GM12873 (cell line): ENCODE data around the gene SKP1.

ENCODE experiments used
- CTCF ChIP-seq: IDR thresholded peaks from 2 replicates; pipeline ENCODE4 v1.5.1; 2012; ENCODE audit warnings: low read depth, mild to moderate bottlenecking, moderate library complexity, low read length, control low read depth; ENCODE audit not compliant: insufficient read depth; ENCODE audit errors: missing control alignments

Gene SKP1

DNA sequence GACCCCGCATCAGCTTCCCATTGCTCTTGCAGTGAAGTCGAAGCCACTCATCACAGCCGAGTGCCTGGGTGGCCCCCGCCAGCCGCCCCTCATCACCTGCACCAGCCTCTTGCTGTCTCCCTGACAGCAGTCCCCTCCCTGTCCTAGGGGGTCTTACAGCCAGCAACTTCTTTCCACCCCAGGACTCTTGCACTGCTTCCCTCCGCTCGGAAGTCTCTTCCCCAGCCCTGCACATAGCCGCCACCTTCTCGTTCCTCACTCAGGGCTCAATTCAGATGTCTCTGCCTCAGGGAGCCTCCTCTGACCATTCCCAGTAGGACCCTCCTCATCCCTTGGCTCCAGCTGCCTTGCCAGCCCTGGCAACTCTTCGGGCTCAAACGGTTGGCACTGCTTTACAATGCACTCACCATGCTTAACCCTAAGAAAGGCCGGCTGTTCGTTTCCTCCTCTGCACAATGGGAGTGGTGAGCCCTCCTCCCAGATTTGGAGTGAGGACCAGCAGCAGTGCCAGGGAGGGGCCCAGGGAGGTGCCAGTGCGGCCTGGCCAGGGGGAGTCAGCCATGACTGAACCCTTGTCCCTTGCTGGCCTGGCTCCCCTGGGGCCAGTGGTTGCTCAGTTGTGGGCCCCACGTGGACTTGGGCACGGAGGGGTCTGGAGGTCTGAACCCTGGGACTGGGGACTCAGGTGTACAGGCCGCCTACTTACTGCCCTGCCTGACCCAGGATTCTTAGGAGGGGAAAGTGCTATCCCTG lies 56.2 kb downstream of the SKP1 start:
- no peak for TF ChIP-seq CTCF

DNA sequence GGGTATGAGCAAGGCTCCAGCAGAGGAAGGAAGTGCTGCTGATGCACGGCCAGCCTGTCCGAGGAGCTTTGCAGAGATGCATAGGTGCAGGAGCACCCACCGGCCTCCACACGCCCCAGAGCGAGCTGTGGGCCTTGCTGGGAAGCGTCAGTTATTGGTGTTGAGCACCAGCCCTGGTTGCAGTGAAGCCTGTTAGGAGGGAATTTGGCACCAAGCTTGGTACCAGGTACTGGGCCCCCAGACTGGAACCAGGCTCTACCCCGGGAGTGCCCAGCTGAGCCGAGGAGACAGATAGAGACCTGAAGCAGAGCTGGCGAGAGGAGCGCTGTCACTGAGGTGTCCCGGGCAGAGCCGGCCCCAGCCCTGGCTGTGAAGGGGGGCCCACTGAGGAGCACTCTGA lies 57.0 kb downstream of the SKP1 start:
- no peak for TF ChIP-seq CTCF

DNA sequence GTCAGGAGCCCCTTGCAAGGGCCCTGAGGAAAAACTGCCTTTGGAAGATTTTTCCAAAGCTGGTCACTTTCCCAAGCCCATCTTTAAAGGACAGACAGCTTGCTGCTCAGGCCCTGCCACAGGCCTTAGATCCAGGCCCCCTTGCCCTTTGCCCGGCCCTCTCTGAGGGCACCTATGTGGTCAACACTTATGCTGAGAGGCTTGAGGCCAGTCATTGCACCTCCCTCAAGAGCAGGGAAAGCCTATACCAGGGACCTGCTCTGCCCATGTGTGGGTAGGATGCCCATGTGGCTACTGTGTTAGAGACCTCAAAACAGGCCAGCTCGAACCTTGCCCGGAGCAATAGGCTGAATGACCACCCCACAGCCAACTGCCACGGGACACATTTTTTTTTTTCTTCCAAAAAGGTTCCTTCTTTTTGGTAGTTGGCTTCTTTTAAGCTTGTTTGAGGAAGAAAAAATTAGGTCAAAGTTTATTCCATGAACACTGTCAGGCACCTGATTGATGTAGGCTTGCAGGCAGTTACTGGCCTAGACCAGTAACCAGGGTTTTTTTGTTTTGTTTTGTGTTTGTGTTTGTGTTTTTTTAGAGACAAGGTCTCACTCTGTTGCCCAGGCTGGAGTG lies 58.4 kb downstream of the SKP1 start:
- no peak for TF ChIP-seq CTCF

- TF ChIP-seq CTCF, result no peak
Observed at GRCh38 chr5:134116789-134117761, 59.7 kb downstream of the SKP1 start.

DNA sequence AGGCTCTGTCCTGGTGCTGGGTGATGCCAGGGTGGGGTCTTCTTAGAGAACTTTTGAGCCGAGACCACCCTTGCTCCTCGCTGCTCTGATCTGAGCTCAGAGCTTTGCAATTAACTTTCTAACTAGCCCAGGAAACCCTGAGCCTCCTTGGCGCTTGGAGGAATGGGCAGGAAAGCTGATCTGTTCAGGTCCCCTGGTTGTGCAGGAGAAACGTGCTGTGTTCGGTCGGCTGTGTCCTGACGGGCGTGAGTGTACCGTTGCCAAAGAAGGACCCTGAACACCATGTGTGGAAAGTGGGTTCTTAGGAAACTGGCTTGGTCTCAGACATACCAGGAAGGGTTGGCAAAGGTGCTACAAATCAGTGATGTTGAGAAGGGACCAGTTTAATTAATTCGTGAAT lies 60.5 kb downstream of the SKP1 start:
- no peak for TF ChIP-seq CTCF

DNA sequence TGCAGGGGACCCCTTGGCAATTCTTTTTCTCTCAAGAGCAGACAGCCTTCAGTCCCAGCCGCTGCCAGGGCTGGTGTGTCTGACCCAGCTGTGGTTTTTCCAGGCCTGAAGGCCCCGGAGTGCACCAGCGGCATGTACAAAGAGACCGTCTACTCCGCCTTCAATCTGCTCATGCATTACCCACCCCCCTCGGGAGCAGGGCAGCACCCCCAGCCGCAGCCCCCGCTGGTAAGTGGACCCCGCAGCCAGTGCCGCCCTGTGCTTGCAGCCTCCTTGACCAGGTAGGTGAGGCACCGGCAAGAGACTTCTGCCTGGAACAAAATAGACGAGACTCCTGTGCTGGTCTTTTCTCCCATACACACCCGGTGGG lies 61.0 kb downstream of the SKP1 start:
- no peak for TF ChIP-seq CTCF

DNA sequence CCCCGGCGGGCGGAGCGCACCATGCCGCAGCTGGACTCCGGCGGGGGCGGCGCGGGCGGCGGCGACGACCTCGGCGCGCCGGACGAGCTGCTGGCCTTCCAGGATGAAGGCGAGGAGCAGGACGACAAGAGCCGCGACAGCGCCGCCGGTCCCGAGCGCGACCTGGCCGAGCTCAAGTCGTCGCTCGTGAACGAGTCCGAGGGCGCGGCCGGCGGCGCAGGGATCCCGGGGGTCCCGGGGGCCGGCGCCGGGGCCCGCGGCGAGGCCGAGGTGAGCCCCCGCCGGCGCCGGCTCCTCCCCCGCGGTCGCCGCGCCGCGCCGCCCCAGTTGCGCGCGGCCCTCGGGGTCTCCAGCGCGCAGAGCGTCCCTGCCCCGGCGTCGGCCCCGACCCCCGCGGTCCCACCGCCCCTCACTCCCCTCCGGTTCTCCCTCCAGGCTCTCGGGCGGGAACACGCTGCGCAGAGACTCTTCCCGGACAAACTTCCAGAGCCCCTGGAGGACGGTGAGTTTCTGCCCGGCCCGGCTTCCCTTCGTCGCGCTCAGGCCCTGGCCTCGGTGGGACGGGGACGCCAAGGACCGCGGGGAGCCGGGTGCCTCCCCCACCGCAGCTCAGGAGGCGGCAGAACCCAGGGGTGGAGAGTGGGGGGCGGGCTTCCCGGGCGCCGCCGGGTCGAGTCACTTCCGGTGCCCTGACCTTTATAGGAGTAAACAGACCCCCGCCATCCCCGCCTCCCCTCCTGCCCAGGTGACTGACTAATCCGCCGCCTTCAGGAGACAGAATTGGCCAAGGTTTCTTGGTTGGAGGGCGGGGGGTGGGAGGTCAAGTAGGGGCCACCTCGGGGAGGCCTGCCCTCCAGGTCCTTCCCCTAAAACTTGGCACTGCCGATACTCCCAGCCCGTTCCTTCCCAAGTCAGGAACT lies 61.6 kb downstream of the SKP1 start:
- TF ChIP-seq CTCF, result no peak
